DMS53 treated with DMSO at 0.1 percent for 48 hours (cell line): Measurements from ENCODE around the gene KPNB1.

Experiments
- DNase-seq: peaks from one replicate; lab custom pipeline; 2025; ENCODE audit not compliant: unreplicated experiment; lab: John Stamatoyannopoulos, UW

KPNB1 gene

GRCh38 chr17:47649153-47649971, at the start of gene KPNB1:
Gene KPNB1, plus strand, starts transcription at chr17:47649919. Its CDS starts 326 bp downstream, at chr17:47650245.
- peak; percentile 100 for DNase-seq

GRCh38 chr17:47603830-47604597, 45.7 kb upstream of the KPNB1 start:
- DNase-seq: no peak

- peak; percentile 68 for DNase-seq
These were observed 45.2 kb upstream of the KPNB1 start for GRCh38 chr17:47604598-47604927.

GRCh38 chr17:47605011-47605410, 44.7 kb upstream of the KPNB1 start:
- DNase-seq: no peak

- DNase-seq: no peak
These were observed 42.2 kb upstream of the KPNB1 start for GRCh38 chr17:47607481-47607880.

GRCh38 chr17:47611372-47612350, 38.1 kb upstream of the KPNB1 start:
- peak; percentile 42 for DNase-seq

- DNase-seq: peak; percentile 65
These were observed 33.8 kb upstream of the KPNB1 start for GRCh38 chr17:47615766-47616424.

- no peak for DNase-seq
These were observed 31.3 kb upstream of the KPNB1 start for GRCh38 chr17:47618410-47618809.

- DNase-seq: peak; percentile 99
These were observed 29.0 kb upstream of the KPNB1 start for GRCh38 chr17:47620503-47621245.

GRCh38 chr17:47621293-47622179, 28.2 kb upstream of the KPNB1 start:
- peak; percentile 49 for DNase-seq

GRCh38 chr17:47622180-47622549, 27.6 kb upstream of the KPNB1 start:
- no peak for DNase-seq

- no peak for DNase-seq
These were observed 25.0 kb upstream of the KPNB1 start for GRCh38 chr17:47624727-47625068.

- no peak for DNase-seq
These were observed 21.6 kb upstream of the KPNB1 start for GRCh38 chr17:47628014-47628566.

GRCh38 chr17:47629826-47630225, 19.9 kb upstream of the KPNB1 start:
- no peak for DNase-seq

GRCh38 chr17:47630614-47631013, 19.1 kb upstream of the KPNB1 start:
- DNase-seq: no peak

- DNase-seq: no peak
These were observed 16.7 kb upstream of the KPNB1 start for GRCh38 chr17:47632991-47633390.

GRCh38 chr17:47633996-47634395, 15.7 kb upstream of the KPNB1 start:
- no peak for DNase-seq

GRCh38 chr17:47634870-47635269, 14.8 kb upstream of the KPNB1 start:
- DNase-seq: no peak

- no peak for DNase-seq
These were observed 14.0 kb upstream of the KPNB1 start for GRCh38 chr17:47635734-47636133.
